ENCODE measurements around the gene JAKMIP1. TPM values are rescaled to one million over a fixed set of nuclear protein-coding genes. Genes with fewer than 3 reads are reported as not detected.

Gene JAKMIP1
- total RNA-seq, 1 donor = not detected

- DNase-seq (ENCODE audit: low read depth) = no peak
- no peak for TF ChIP-seq CTCF (IDR thresholded peaks at IDR 0.05; ENCODE audit: insufficient read depth, low read depth, low read length)
- H3K4me3 ChIP-seq (ENCODE audit: low read depth, low read length) = no peak overlapping the region
Observed at GRCh38 chr4:6160536-6160935, 39.8 kb downstream of the JAKMIP1 start.

- no peak overlapping the region for H3K4me3 ChIP-seq (ENCODE audit: low read depth, low read length)
- no peak for TF ChIP-seq CTCF (IDR thresholded peaks at IDR 0.05; ENCODE audit: insufficient read depth, low read depth, low read length)
Observed at GRCh38 chr4:6157926-6158325, 42.4 kb downstream of the JAKMIP1 start.

GRCh38 chr4:6155996-6156750 lies 44.2 kb downstream of the JAKMIP1 start:
- H3K4me3 ChIP-seq (ENCODE audit: low read depth, low read length) = no peak overlapping the region
- no peak for TF ChIP-seq CTCF (IDR thresholded peaks at IDR 0.05; ENCODE audit: insufficient read depth, low read depth, low read length)
- DNase-seq (ENCODE audit: low read depth) = no peak

More at GRCh38 chr4:6157926-6158325, 42.4 kb downstream of the JAKMIP1 start:
- no peak for DNase-seq (ENCODE audit: low read depth)

GRCh38 chr4:6154875-6155274 lies 45.5 kb downstream of the JAKMIP1 start:
- DNase-seq (ENCODE audit: low read depth) = no peak
- H3K4me3 ChIP-seq (ENCODE audit: low read depth, low read length) = no peak overlapping the region
- TF ChIP-seq CTCF (IDR thresholded peaks at IDR 0.05; ENCODE audit: insufficient read depth, low read depth, low read length) = no peak

GRCh38 chr4:6153874-6154273 lies 46.5 kb downstream of the JAKMIP1 start:
- no peak overlapping the region for H3K4me3 ChIP-seq (ENCODE audit: low read depth, low read length)
- no peak for DNase-seq (ENCODE audit: low read depth)
- no peak for TF ChIP-seq CTCF (IDR thresholded peaks at IDR 0.05; ENCODE audit: insufficient read depth, low read depth, low read length)

GRCh38 chr4:6152869-6153705 lies 47.3 kb downstream of the JAKMIP1 start:
- no peak overlapping the region for H3K4me3 ChIP-seq (ENCODE audit: low read depth, low read length)
- no peak for DNase-seq (ENCODE audit: low read depth)
- TF ChIP-seq CTCF (IDR thresholded peaks at IDR 0.05; ENCODE audit: insufficient read depth, low read depth, low read length) = no peak
